ENCODE data around the gene PHF2.

Gene PHF2

DNA sequence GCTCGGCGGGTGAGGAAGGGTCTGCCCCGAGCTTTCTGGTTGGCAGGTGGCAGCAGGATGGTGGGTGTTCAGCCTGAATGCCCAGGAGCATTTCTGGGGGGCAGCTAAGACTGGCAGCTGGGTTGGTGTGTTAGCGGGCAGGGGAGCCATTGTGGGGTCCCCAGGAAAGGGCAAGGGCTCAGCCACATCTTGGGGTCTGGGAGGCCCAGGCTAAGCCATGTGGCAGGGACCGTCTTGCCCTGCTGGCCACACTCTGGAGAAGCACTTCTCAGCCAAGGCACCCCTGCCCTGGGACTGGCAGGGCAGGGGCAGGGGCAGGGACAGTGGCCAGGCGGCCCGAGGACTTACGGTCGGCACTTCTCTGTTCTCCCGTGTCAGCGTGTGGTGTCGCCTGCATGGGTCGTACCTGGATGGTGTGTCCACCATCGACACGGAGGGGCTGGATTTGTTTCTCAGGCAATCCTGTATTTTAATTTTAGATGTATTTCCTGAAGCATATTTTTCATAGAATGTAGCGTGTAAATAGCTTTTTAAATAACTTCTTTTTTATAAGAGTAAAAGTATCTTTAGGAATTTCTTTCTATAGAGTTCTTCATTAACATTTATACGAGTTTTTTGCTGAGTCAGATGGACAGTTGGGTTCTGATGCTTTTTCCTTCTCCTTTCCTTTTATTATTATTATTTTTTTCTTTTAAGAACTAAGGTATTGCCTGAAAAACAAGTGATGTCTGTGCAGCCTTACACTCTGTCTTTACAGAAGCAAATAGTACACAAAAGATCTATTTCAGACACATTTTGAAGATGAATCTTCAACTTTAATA lies 102.0 kb downstream of the PHF2 start:
- no peak for DNase-seq (ENCODE audit: low read depth)

DNA sequence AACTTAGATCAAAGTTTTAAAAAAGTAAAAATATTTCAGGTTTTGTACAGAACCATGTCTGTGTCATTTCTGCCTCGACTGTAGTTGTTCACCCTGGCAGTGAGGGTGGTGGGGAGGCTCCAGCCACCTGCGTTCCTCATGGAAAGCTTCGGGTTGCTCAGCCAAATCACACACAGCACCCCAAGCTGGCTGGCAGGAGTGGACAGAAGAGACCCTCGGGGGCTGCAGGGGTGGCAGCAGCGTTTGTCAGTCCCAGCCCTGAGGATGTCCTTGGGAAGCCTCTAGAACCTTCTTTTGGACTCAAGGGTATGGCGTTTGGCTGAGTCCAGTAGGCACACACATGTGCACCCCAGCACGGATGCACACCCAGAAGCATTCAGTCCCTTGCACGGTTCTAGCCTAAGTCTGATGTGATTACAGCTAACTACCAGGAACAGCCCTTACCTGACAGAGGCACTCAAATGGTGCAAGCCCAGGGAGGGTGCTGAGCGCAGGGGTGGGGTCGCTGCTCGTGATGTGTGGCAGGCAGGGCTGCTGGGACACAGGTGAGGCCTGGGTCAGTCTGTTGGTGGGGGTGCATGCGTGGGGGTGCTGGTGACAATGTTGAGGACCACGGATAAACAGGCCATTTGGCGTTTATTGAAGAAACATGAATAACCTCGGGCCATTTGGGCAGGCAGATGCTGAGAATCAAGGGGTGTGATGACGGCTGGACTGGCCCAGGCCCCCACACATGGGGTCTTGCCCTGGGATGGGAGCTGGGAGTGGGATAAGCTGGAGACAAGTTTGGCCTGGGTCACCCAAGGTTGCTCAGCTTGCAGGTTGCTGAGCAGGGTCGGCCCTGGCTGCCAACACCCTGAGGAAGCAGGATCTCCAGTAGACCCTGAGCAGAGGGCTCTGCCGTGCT lies 103.4 kb downstream of the PHF2 start:
- no peak for DNase-seq (ENCODE audit: low read depth)

DNA sequence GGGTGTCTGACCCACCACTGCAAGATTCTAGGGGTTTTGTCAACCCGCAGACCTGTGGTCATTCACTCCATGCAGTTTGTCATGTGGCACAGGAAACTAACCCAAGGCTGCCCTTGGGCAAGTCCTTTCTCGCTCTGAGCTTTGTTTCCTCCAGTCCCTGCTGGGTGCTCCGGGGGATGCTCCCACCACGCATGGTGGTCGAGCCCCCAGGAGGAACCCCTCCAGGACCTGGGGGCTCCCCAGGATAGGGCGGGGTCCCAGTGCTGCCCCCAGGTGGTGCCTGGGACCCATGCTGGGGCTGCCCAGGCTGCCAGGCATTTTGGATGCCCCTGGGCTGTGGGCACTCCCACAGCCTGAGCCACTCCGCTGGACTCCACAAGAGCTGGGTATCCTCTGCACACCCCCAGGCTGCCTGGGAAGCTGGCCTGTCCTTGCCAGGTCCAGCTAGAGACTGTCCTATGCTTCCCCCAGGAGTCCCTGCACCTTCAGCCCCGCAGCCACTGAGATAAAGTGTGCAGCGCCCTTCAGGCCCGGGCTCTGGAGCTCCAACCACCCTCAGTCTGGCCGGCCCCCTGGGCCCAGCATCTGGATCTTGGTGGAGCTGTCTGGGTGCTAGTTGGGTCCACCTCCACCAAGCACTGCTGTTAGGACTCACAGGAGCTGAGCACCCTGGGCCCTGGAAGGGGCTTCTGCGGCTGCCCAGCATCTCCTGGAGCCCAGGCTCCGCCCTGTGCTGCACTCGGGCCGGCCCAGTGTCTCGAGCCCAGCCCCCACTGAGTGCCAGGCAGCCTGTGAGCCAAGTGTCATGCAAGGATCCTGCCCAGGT lies 104.3 kb downstream of the PHF2 start:
- no peak for DNase-seq (ENCODE audit: low read depth)

DNA sequence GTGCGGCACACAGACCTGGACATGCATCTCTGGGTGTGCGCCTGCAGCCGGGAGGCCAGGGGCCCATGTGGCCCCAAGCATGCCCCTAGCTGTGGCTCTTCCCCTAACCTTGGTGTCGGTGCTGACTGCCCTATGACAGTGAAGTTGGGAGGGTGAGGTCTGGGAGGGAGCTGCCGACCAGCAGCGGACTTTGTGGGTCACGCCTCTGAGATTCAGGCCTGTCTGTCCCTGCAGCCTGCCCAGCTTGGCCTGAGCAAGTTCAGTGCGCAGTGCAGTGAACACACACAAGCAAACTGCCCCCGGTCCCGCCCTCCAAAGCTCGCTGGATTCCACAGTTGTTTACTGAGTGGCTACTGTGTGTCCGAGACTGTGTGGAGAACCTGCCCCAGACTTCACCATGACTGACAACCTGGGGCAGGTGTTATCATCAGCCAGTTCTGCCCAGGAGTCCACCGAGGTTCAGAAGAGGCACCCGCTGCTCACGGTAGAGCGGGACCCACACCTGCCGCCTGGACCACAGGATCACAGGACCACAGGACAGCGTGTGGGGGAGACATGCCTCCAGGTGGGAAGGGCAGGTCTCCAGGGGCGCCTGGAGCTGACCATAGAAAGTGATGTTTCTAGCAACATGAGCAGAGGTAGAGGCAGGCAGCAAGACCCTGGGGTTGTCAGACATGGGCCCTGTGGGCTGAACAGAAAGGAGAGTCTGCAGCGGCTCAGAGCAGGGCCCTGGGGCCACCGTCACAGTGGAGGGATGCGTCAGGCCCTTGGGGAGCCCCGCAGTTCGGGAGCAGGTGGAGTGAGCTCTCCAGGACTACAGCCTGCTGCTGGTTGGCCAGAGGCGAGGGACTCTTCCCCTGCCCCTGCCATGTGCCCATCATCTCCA lies 105.1 kb downstream of the PHF2 start:
- no peak for DNase-seq (ENCODE audit: low read depth)

DNA sequence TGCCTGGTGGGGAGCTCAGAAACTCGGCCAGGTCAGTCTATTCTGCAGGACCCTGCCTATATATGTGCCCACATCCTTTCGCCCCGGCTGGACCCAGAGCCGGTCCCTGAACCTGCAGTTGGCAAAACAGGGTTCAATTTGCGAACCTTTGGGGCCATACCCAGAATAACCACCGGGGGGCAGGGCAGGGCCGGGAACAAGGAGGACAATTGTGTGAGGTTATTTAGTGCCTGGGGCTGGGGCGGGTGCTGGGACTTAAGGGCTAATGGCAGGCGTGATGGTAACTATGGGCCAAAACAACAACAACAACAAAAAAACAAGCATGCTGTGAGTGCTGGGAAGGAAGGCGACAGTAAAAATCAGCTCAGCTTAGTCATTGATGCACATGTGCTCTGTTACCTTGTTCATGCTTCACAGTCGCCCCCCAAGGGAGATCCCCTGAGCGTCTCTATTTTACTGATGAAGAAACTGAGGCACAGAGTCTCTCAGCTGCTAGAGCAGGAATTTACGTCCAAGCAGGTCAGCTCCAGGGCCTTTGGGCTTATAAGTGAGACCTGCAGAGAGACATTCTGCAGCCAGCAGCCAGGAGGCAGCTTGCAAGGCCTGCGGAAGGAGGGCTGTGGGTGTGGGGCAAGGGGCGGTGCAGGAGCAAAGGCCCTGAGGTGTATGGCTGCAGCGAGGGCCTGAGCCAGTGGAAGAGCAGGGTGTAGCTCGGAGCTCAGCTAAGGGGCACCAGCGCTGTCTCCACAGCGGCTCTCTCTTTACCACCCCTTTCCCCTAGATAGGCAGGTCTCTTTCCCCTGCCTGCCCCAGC lies 106.0 kb downstream of the PHF2 start:
- peak; percentile 38 for DNase-seq (ENCODE audit: low read depth)

DNA sequence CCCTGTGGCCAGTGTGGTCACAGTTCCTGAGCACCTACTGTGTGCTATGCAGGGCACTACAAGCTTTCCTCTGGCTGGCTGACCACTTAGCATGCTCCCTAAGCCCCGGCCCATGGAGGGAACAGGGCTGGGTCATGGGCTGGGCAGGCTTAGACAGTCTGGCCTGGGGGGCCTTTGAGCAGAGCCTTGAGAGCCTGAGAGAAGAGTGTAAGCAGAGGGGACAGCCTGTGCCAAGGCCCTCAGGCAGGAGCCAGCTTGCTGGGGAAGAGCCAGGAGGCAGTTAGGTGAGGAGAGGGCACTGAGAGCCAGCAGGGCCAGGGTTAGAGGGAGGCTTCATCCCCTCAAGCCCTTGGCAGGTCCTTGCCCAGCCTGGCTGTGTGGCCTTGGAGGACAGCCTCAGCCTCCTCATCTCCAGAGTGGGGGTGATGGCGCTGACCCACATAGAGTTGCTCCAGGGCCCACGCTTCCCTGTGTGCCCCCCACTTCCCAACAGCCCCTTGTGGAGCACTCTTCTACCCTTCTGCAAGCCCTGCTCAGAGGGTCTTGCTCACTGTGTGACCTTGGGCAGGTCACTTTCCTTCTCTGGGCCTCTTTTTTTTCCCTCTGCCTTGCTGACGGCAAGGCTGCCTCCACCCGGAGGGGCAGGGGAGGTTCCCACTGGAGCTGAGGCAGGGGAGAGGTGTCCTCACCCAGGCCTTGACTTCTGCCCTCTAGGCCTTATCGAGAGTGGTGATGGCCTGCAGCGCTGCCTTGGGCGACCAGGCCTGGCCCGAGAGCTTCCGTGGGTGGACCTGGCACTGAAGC lies 107.1 kb downstream of the PHF2 start:
- no peak for DNase-seq (ENCODE audit: low read depth)

DNA sequence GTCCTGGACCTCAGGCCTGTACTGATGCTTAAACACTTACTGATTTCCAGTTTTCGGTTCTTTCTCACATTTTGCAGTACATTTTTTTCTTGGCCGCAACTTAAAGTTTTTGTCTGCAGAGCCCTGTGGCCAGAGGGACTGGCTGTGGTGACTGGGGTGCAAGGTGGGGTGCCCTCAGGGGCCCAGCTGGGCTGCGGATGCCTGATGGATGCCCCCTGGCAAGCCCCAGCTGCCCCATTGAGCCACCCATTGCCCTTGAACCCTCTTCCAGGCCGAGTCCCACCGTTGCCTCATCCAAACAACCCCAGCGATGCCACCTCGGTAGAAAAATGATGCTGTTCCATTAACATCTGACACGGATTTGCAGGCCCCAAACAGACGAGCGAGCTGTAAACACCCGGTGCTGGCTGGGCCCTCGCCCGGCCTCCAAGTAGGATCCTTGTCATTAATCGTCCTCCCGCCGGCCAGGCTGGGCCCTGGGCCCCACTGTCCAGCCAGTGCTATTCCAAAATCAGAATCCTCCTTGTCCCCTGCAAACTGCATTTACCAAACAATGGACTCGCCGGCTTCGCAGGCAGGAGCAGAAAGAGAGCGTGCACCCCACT lies 107.9 kb downstream of the PHF2 start:
- no peak for DNase-seq (ENCODE audit: low read depth)

DNA sequence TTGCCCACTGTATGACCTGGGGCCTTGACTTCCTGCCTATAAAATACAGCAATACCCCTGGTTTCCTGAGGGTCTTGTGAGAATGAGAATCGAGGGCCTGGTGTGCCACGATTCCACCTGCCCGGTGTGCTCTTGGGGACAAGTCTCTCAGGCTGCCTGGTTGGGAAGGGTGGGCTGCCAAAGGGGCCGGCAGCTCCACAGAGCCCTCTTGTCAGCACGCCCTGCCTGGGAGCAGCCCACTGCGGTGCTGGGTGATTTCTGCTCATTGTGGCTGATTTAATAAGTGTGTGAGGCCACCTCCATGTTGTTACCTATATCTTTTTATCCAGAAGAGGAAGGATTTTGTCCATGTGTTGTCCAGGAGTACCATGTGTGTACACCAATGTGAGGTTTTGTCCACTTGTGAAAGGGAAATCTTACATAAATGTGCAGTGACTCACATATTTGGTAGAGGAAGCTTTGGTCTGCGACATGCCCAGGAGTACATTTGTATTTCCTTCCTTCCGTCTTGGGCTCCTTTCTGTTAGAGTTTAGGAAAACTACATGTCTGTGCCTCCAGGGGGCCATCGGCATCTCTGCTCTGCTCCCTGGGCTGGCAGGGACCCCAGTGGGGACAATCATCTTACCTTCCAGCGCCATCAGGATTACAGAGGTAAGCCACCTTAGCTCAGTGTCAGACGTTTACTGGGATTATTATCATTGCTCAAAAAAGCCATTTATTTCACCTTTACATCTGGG lies 108.6 kb downstream of the PHF2 start:
- DNase-seq (ENCODE audit: low read depth): no peak

DNA sequence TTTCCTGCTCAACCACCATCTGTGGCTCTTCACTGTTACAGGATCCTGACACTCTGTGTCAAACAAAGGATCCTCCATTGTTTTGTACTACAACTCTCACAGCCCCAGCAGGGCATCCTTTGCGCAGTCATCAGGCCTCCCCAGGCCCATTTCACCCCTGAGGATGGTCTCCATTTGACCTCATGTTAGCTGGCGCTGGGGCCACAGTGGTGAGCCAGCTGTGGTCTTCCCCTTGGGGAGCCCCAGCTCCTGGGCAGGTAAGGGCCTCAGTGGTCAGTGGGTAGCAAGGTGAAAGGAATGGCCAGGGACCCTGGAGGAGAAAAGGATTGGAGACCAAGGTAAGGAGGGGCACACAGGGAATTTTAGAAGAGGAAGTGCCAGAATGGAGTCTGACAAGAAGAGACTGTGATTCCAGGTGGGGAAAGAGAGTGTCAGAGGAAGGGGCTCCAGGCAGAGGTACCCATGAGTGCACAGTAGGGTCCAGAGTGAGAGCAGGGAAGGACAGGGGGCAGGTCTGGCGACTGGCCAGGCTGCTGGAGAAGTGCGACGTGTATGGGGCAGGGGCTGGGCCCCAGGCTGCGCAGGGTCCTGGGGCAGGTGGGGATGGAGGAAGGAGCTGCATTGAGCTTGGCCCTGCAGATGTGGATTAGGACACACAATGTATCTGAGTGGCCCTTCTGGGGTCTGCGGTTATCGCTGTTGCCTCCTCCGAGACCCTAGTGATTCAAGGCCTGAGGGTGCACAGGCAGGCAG lies 109.9 kb downstream of the PHF2 start:
- no peak for DNase-seq (ENCODE audit: low read depth)

DNA sequence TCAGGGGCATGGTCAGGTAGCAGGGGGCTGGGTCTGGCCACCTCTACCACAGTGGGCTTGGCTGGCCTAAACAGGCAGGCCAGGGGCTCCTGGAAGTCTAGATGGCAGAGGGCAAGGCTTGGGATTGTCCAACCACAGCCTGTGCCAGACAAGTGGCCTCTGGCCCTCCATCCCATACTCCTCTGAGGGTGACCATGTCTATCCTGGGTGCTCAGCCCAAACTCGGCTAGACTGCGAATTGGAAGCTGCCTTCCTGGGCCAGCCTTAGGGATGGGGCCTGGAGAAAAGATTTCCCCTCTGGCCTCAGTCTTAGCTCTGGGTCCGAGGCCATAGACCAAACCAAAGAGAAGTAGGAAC lies 110.5 kb downstream of the PHF2 start:
- DNase-seq (ENCODE audit: low read depth): no peak

DNA sequence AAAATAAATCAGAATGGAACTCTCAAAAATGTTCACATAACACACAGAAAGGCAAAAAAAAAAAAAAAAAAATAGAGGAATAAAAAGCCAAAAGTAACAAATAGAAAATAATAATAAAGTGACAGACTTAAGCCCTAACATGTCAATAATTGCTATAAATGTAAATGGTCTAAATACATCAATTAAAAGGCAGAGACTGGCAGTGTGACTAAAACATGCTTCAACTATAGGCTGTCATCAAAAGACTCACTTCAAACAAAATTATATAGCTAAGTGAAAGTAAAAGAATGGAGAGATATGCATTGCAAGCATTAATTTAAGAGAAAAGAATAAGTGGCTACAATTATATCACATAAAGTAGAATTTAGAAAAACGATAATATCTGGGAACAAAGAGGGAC lies 114.2 kb downstream of the PHF2 start:
- DNase-seq (ENCODE audit: low read depth): no peak

DNA sequence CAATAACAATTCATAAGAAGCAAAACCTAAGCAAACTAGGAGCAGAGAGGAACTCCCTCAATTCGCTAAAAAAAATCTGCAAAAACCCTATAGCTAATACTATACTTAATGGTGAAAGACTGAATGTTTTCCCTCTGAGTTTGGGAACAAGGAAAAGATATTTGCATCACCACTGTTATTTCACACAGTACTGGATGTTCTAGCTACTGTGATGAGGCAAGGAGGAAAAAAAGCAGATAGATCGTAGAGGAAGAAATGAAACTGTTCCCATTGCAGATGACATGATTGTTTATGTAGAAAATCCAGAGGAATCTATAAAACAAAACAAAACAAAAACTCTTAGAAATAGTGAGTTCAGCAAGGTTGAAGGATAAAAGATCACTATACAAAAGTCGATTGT lies 116.7 kb downstream of the PHF2 start:
- DNase-seq (ENCODE audit: low read depth): no peak

DNA sequence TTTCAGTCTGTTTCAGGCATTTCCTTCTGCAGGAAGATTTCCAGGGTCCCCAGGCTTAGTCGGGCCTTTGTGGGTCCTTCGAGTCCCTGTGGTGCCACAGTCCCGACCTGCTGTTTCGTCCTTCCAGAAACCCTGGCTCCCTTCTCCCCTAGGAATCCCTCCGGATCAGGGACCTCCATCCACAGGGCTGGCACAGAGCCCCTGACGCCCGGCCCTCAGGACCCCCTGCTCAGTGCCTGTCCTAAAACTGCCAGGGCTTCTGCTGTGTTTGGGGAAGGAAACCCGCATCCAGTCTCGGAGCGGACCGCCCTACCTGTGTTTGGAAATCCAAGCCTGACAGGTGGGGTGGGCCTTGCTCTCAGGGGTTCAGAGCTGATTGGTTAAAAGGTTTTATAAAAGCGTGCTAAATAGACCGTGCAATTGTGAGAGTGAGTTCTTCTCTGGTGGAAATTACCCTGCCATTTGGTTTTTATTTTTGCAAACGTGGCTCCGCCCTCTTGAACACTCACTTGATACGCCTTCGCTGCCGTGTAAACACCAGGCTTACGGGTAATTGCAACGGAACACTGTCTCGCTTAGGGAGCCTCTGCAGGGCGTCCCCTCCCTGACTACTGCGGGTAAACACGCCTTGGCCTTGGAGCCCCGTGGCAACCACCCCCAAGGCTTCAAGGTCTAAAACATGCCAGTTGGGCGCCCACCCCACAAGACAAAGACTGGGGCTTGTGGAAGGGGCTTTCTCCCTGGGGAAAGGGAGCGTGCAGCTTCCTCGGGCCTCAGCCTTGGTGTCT lies 121.2 kb downstream of the PHF2 start:
- no peak for DNase-seq (ENCODE audit: low read depth)

DNA sequence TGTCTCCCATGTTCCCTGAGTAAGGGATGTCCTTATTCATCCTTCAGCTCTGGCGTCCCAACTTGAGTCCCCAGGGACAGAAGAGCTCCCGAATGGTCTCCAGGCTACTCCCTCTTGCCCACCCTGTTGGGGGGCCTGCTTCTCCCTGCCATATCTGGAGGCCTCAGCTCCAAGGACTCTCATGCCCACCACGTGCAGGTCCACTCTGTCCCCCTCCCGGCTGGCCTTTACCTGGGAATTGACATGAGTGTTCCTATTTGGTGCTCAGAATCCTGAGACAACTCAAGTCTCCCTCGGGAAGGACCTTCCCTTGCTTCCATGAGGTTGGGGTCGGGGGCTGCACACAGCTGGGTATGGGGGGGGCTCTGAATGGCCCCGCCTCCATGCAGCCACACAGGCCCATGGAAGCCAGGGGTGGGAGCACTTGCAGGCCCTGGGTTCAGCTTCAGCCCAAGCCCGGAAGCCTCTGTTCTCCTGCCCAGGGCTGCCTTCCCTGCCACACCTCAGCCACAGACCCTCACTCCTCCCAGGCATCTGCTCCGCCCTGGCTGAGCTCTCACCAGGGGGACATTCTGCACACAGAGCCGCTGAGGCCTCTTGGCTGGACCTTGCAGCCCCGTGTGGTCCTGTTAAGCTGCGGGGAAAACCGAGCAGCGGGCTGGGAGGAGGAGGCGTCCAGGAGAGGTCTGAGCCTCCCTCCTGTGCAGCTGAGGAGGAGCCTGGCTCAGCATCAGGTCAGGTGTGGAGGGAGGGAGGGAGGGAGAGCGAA lies 121.9 kb downstream of the PHF2 start:
- DNase-seq (ENCODE audit: low read depth): no peak

DNA sequence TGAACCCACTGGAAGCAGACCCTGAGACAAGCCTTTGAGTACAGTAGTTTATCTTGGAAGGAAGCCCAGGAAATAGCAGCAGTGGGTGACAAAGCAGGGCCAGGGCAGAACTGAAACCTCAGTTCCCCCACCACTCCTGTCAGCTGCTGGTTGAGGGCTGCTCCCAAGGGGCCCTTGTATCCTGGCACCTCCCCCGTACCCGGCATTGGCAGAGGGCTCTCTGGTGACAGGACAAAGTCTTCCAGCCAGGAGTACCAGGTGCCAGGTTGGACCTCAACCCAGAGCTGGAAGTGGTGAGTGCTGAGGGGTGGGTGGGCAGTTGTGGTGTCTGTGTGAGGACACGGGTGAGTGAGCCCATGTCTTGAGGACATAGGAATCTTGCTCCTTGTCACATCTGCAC lies 123.3 kb downstream of the PHF2 start:
- no peak for DNase-seq (ENCODE audit: low read depth)
